Adrenal gland (tissue), 5 donors: ENCODE measurements around the gene HEPHL1.

Experiments
- CTCF ChIP-seq, 6 experiments: fragments of 450-650 bp in 4 of 6; fragments of 200-600 bp in 2 of 6; sonication (generic) in 1 of 6; IDR thresholded peaks; 1 replicate in 5 of 6; 2 replicates in 1 of 6; pipeline versions ENCODE4 v1.5.1 to v1.8.0; 2016 to 2021; ENCODE audit warnings: antibody characterized with exemption in 6 of 6, mild to moderate bottlenecking in 2 of 6, moderate library complexity in 1 of 6
- POLR2A ChIP-seq, 2 donors: fragments of 450-650 bp; IDR thresholded peaks; one replicate each; pipeline ENCODE4 v1.6.1; 2017; ENCODE audit warnings: antibody characterized with exemption in 2 of 2, mild to moderate bottlenecking in 2 of 2, moderate library complexity in 1 of 2
- donor health status: DM: no; HTN: no; CAD: no.

GRCh38 chr11:94007426-94007825 is 13.7 kb upstream of the HEPHL1 start:
- TF ChIP-seq CTCF (IDR thresholded peaks at IDR 0.05) (no peak), POLR2A (IDR thresholded peaks at IDR 0.05) (no peak)
